Measurements from ENCODE around the gene SRD5A1.

The SRD5A1 gene

DNA sequence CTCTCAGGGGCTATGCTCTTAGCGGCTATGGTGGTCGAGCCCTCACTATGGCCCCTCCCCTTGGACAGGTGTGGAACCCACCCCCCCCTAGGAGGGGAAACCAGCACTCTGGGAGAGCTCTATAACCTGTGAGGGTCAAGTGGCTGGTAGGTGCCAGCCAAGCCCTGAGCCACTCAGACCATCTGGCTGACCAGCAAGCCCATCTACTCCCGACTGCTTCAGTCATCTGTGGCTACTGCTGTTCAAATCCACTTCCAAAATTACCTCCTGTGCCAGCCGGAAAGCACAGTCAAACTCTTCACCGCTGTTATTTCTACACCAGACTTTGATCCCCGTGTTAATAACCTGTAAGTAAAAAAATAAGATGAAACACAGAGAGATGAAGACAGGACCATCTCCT is 28.9 kb upstream of the SRD5A1 start:
- H3K27ac ChIP-seq (ENCODE audit: low read depth, low read length) = no peak overlapping the region
- no peak overlapping the region for H3K56ac ChIP-seq (ENCODE audit: low read length)
- H3K4me2 ChIP-seq (ENCODE audit: low read length) = no peak overlapping the region
- H4K5ac ChIP-seq (ENCODE audit: low read length) = no peak overlapping the region
- no peak overlapping the region for H2BK15ac ChIP-seq (replicated peaks; ENCODE audit: low read depth)
- H3K4me3 ChIP-seq (ENCODE audit: low read length) = no peak overlapping the region
- peaks cover 5% of the 10 kb centered on the region for H3K79me1 ChIP-seq (ENCODE audit: low read length)
- H2AK5ac ChIP-seq (ENCODE audit: low read length) = no peak overlapping the region
- H3K79me2 ChIP-seq (ENCODE audit: control insufficient read depth, insufficient read depth, low read length) = no peaks in the 10 kb centered on the region
- no peaks in the 10 kb centered on the region for H3K27me3 ChIP-seq (ENCODE audit: insufficient read depth, low read length, poor library complexity)
- no CpG with 5 or more reads among the region's 6 CpGs for WGBS (ENCODE audit: extremely low coverage, insufficient coverage, low lambda C conversion rate)
- no peaks in the 10 kb centered on the region for H3K4me1 ChIP-seq (ENCODE audit: control insufficient read depth, low read depth, low read length)
- H2BK120ac ChIP-seq (ENCODE audit: low read depth, low read length) = no peak overlapping the region
- H3K23ac ChIP-seq (ENCODE audit: low read length) = no peak overlapping the region
- no peak overlapping the region for H4K8ac ChIP-seq (ENCODE audit: low read depth, low read length)
- no peak overlapping the region for H3K4ac ChIP-seq (ENCODE audit: low read depth, low read length)
- peaks cover 34% of the 10 kb centered on the region for H3K36me3 ChIP-seq (ENCODE audit: control insufficient read depth, insufficient read depth, low read length)
- no peak overlapping the region for H3K18ac ChIP-seq (ENCODE audit: low read length)
- DNase-seq = no peak
- H3K9ac ChIP-seq (ENCODE audit: low read length) = no peak overlapping the region
- H2BK5ac ChIP-seq (ENCODE audit: low read length) = no peak overlapping the region

DNA sequence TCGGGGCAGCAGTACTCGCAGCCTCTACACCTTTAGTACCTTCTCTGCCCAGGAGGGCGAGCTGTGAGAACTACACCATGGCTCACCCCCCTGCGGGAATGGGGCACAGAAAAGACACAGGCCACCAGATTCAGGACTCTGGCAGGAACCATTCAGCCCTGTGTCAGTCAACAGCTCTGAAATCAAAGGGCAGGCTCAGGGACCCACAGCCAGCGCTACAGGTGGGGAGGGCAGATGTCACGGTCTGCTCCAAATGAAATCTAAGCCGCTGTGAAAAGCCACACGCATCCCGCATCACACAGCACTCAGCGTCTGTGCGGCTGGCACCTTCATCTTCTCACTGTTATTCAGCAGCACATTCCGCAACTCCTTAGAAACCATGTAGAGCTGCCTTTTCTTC is 28.3 kb upstream of the SRD5A1 start:
- Histone ChIP-seq H3K23ac (ENCODE audit: low read length) (no peak overlapping the region), H3K56ac (ENCODE audit: low read length) (no peak overlapping the region), H3K9ac (ENCODE audit: low read length) (no peak overlapping the region), H3K79me1 (ENCODE audit: low read length) (peaks cover 5% of the 10 kb centered on the region), H3K79me2 (ENCODE audit: control insufficient read depth, insufficient read depth, low read length) (no peaks in the 10 kb centered on the region), H2BK120ac (ENCODE audit: low read depth, low read length) (no peak overlapping the region), H3K27me3 (ENCODE audit: insufficient read depth, low read length, poor library complexity) (no peaks in the 10 kb centered on the region), H3K36me3 (ENCODE audit: control insufficient read depth, insufficient read depth, low read length) (peaks cover 31% of the 10 kb centered on the region), H3K18ac (ENCODE audit: low read length) (no peak overlapping the region), H4K8ac (ENCODE audit: low read depth, low read length) (no peak overlapping the region), H4K5ac (ENCODE audit: low read length) (no peak overlapping the region), H3K27ac (ENCODE audit: low read depth, low read length) (no peak overlapping the region), H3K4me1 (ENCODE audit: control insufficient read depth, low read depth, low read length) (no peaks in the 10 kb centered on the region), H3K4me3 (ENCODE audit: low read length) (no peak overlapping the region), H2AK5ac (ENCODE audit: low read length) (no peak overlapping the region), H2BK15ac (replicated peaks; ENCODE audit: low read depth) (no peak overlapping the region), H3K4ac (ENCODE audit: low read depth, low read length) (no peak overlapping the region), H3K4me2 (ENCODE audit: low read length) (no peak overlapping the region), H2BK5ac (ENCODE audit: low read length) (no peak overlapping the region)
- DNase-seq = no peak
- no CpG with 5 or more reads among the region's 12 CpGs for WGBS (ENCODE audit: extremely low coverage, insufficient coverage, low lambda C conversion rate)

DNA sequence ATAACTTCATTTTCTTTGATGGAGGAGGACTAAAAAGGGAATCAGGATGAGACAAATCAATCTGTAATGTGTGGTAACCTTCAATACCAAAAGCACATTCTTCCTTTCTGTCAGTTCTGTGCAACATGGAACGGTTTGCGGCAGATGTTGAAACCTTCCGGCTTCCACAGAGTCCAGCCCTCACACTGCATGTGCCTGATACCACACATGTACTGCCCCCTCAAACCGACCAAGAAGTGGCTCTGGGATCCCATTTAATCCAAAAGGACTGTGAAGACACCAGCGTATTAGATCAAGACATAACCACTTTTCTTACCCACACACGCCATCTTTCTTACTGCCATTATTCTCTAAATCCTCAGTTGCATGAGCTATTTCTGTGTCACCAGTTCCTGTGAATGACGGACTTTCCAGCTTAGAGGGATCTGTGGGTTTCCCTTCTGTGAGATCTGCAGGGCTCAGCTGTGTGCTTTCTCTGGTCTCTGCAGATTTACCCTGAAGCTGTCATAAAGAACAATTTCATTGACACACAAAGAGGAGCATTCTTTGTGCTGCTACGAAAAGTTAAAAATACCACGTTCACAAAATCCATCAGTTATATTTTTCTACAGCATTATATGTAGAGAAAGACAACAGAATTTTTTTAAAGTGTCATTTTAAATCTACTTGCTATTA is 26.2 kb upstream of the SRD5A1 start:
- Histone ChIP-seq H2AK5ac (ENCODE audit: low read length) (no peak overlapping the region), H3K27ac (ENCODE audit: low read depth, low read length) (no peak overlapping the region), H3K79me1 (ENCODE audit: low read length) (peaks cover 14% of the 10 kb centered on the region), H3K18ac (ENCODE audit: low read length) (no peak overlapping the region), H3K27me3 (ENCODE audit: insufficient read depth, low read length, poor library complexity) (no peaks in the 10 kb centered on the region), H3K4me3 (ENCODE audit: low read length) (no peak overlapping the region), H3K79me2 (ENCODE audit: control insufficient read depth, insufficient read depth, low read length) (peaks cover 3% of the 10 kb centered on the region), H4K5ac (ENCODE audit: low read length) (no peak overlapping the region), H3K23ac (ENCODE audit: low read length) (no peak overlapping the region), H2BK15ac (replicated peaks; ENCODE audit: low read depth) (no peak overlapping the region), H2BK5ac (ENCODE audit: low read length) (no peak overlapping the region), H4K8ac (ENCODE audit: low read depth, low read length) (no peak overlapping the region), H3K36me3 (ENCODE audit: control insufficient read depth, insufficient read depth, low read length) (peaks cover 29% of the 10 kb centered on the region), H3K4me2 (ENCODE audit: low read length) (no peak overlapping the region), H3K9ac (ENCODE audit: low read length) (no peak overlapping the region), H3K4me1 (ENCODE audit: control insufficient read depth, low read depth, low read length) (no peaks in the 10 kb centered on the region), H2BK120ac (ENCODE audit: low read depth, low read length) (no peak overlapping the region), H3K56ac (ENCODE audit: low read length) (no peak overlapping the region), H3K4ac (ENCODE audit: low read depth, low read length) (no peak overlapping the region)
- no CpG with 5 or more reads among the region's 9 CpGs for WGBS (ENCODE audit: extremely low coverage, insufficient coverage, low lambda C conversion rate)
- no peak for DNase-seq

DNA sequence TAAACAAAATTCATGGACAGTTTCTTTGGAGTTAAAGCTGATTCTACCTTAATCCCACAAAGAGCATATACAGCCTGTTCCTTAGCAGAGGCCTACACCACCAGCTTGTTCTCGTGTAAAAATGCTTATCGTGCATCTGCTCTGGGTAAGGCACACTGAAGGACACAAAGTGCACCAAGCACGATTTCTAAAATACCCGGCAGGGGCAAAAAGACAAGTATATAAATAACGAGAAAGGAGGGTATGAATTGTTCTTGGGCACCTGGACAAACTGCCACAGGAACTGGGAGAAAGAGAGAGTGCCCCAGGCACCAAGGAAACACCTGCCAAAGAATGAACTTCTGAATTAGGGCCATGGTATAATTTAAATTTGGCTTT is 25.7 kb upstream of the SRD5A1 start:
- Histone ChIP-seq H3K27me3 (ENCODE audit: insufficient read depth, low read length, poor library complexity) (no peaks in the 10 kb centered on the region), H3K56ac (ENCODE audit: low read length) (no peak overlapping the region), H2BK15ac (replicated peaks; ENCODE audit: low read depth) (no peak overlapping the region), H2AK5ac (ENCODE audit: low read length) (no peak overlapping the region), H2BK5ac (ENCODE audit: low read length) (no peak overlapping the region), H3K9ac (ENCODE audit: low read length) (no peak overlapping the region), H4K5ac (ENCODE audit: low read length) (no peak overlapping the region), H3K23ac (ENCODE audit: low read length) (no peak overlapping the region), H3K27ac (ENCODE audit: low read depth, low read length) (no peak overlapping the region), H3K4ac (ENCODE audit: low read depth, low read length) (no peak overlapping the region), H2BK120ac (ENCODE audit: low read depth, low read length) (no peak overlapping the region), H3K4me1 (ENCODE audit: control insufficient read depth, low read depth, low read length) (no peaks in the 10 kb centered on the region), H3K18ac (ENCODE audit: low read length) (no peak overlapping the region), H3K79me2 (ENCODE audit: control insufficient read depth, insufficient read depth, low read length) (peaks cover 7% of the 10 kb centered on the region), H3K4me3 (ENCODE audit: low read length) (no peak overlapping the region), H3K79me1 (ENCODE audit: low read length) (peaks cover 18% of the 10 kb centered on the region), H3K36me3 (ENCODE audit: control insufficient read depth, insufficient read depth, low read length) (peaks cover 26% of the 10 kb centered on the region), H3K4me2 (ENCODE audit: low read length) (no peak overlapping the region), H4K8ac (ENCODE audit: low read depth, low read length) (no peak overlapping the region)
- WGBS (ENCODE audit: extremely low coverage, insufficient coverage, low lambda C conversion rate) = no CpG with 5 or more reads among the region's 5 CpGs
- DNase-seq = no peak

DNA sequence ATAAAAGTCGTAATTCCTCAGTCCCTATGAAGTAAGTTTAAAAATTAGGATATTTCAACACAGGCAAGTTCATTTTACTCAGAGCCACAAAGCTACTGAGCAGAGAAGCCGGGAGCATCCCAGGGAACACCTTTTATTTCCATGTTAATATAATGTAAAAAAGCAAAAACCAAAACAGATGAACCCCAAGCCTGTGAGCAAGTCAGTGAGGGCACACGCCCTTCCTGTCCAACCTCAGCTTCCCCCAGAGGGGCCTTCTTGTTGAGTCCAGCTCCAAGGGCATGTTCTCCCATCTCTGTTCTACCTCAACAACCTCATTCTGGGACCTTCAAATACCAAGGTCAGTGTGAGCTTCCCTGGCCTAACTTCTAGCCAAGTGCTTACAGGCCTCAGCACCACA is 25.2 kb upstream of the SRD5A1 start:
- H3K23ac ChIP-seq (ENCODE audit: low read length) = no peak overlapping the region
- no peak overlapping the region for H3K4ac ChIP-seq (ENCODE audit: low read depth, low read length)
- no peak overlapping the region for H3K18ac ChIP-seq (ENCODE audit: low read length)
- no peaks in the 10 kb centered on the region for H3K27me3 ChIP-seq (ENCODE audit: insufficient read depth, low read length, poor library complexity)
- no peak overlapping the region for H3K9ac ChIP-seq (ENCODE audit: low read length)
- no peak overlapping the region for H3K56ac ChIP-seq (ENCODE audit: low read length)
- H2BK120ac ChIP-seq (ENCODE audit: low read depth, low read length) = no peak overlapping the region
- H2BK15ac ChIP-seq (replicated peaks; ENCODE audit: low read depth) = no peak overlapping the region
- H3K4me3 ChIP-seq (ENCODE audit: low read length) = no peak overlapping the region
- DNase-seq = no peak
- no peaks in the 10 kb centered on the region for H3K4me1 ChIP-seq (ENCODE audit: control insufficient read depth, low read depth, low read length)
- H4K8ac ChIP-seq (ENCODE audit: low read depth, low read length) = no peak overlapping the region
- H3K27ac ChIP-seq (ENCODE audit: low read depth, low read length) = no peak overlapping the region
- no peak overlapping the region for H2BK5ac ChIP-seq (ENCODE audit: low read length)
- no peak overlapping the region for H4K5ac ChIP-seq (ENCODE audit: low read length)
- no peak overlapping the region for H3K4me2 ChIP-seq (ENCODE audit: low read length)
- H3K36me3 ChIP-seq (ENCODE audit: control insufficient read depth, insufficient read depth, low read length) = peaks cover 29% of the 10 kb centered on the region
- H2AK5ac ChIP-seq (ENCODE audit: low read length) = no peak overlapping the region
- peaks cover 22% of the 10 kb centered on the region for H3K79me1 ChIP-seq (ENCODE audit: low read length)
- WGBS (ENCODE audit: extremely low coverage, insufficient coverage, low lambda C conversion rate) = no CpG with 5 or more reads among the region's 3 CpGs
- H3K79me2 ChIP-seq (ENCODE audit: control insufficient read depth, insufficient read depth, low read length) = peaks cover 11% of the 10 kb centered on the region
